ENCODE data around the gene RAPGEF1.

DNA sequence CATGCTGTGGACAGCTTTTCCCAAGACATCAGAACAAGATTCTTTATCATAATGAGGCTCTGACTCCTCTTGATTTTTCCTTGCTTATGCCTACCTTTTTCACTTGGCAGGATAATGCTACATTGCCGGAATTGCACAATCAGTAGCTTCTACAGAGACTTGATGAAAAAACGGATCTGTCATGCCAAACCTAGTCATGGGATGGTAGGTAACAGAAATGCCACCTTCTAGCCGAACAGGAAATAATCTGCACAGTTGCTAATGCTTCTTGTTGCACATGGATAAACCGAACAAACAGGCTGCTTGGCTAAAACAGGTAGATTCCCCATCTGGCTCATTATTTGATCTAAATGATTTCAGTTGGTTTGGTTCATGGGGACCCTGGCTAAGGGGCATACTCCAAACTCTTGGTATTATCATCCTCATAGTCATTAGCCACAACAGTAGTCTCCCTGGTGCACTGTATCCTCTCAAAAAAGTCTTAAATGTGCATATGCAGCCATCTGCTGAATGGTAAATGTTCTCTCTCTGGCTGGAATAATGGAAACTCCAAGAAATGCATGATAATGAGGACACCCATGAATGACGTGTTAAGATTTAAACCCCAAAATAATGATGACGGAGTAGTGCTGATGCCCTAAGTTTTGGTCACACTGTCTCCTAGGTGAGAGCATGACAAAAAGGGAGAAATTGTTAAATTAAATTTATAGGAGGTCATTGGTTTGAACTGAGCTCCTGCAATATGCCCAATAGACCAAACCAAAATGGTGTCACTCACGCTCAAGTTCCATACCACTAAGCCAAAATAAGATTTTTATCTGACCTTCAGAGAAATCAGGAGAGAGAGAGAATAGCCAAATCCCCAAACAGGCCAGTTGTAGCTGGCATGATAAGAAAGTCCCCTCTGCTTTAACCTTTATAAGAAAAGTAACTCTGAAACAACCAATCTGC is 47.0 kb downstream of the RAPGEF1 start:
- TF ChIP-seq, protein P1, sequence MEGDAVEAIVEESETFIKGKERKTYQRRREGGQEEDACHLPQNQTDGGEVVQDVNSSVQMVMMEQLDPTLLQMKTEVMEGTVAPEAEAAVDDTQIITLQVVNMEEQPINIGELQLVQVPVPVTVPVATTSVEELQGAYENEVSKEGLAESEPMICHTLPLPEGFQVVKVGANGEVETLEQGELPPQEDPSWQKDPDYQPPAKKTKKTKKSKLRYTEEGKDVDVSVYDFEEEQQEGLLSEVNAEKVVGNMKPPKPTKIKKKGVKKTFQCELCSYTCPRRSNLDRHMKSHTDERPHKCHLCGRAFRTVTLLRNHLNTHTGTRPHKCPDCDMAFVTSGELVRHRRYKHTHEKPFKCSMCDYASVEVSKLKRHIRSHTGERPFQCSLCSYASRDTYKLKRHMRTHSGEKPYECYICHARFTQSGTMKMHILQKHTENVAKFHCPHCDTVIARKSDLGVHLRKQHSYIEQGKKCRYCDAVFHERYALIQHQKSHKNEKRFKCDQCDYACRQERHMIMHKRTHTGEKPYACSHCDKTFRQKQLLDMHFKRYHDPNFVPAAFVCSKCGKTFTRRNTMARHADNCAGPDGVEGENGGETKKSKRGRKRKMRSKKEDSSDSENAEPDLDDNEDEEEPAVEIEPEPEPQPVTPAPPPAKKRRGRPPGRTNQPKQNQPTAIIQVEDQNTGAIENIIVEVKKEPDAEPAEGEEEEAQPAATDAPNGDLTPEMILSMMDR (IDR thresholded peaks at IDR 0.05) = no peak
- no peak for TF ChIP-seq POLR2A (IDR thresholded peaks at IDR 0.05)
